MM.1S (cell line): Measurements from ENCODE around the gene SCAND1.

Source experiments
- CTCF ChIP-seq: fragments of 300-600 bp; sonication (generic); IDR thresholded peaks from 2 replicates; pipeline ENCODE4 v1.5.1; 2016; ENCODE audit warnings: antibody characterized with exemption, low read length, mixed read lengths
- EZH2 ChIP-seq: fragments of 300-600 bp; sonication (generic); optimal IDR thresholded peaks from 2 replicates; pipeline ENCODE3; 2017; ENCODE audit warnings: low read depth, mild to moderate bottlenecking, antibody characterized with exemption, low read length, mixed read lengths

- TF ChIP-seq CTCF, result no peak
- TF ChIP-seq EZH2, result no peak
Measured at GRCh38 chr20:35956616-35957015, 2.3 kb upstream of the SCAND1 start.
